SH-SY5Y (cell line): ENCODE measurements around the gene CST3.

Source experiments
- GATA2 ChIP-seq: IDR thresholded peaks from 2 replicates; pipeline ENCODE4 v1.6.1; 2011; ENCODE audit warnings: mild to moderate bottlenecking, low read depth, low read length
- GATA3 ChIP-seq: IDR thresholded peaks from 2 replicates; pipeline ENCODE4 v1.6.1; 2011; ENCODE audit warnings: low read depth, mild to moderate bottlenecking, low read length, moderate library complexity

GRCh38 chr20:23661002-23661429 lies 23.3 kb upstream of the CST3 start:
- TF ChIP-seq GATA2 (no peak), GATA3 (no peak)
